PC-3 (cell line): Measurements from ENCODE around the gene ZNFX1. TPM values are rescaled to one million over a fixed set of nuclear protein-coding genes. Genes with fewer than 3 reads are reported as not detected.

Experiments
- ATAC-seq: fragments of 200-7000 bp; cut with Tn5 transposase; 2 replicates; pipeline ENCODE4 v1.9.1; 2020; ENCODE audit warnings: mild to moderate bottlenecking, moderate library complexity
- BruUV-seq: library from RNA; stranded (reverse); fragments of 400-500 nt; replicated peaks from 2 replicates; lab custom pipeline; 2021; lab: Mats Ljungman, UMichigan
- CTCF ChIA-PET: fragments of 300-600 bp; sonication (Branson Sonifier 250); formaldehyde crosslinking; loops from one replicate; lab custom pipeline; 2022; ENCODE audit warnings: antibody characterized with exemption; lab: Charles Lee
- POLR2A ChIA-PET: fragments of 300-600 bp; sonication (Branson Sonifier 250); formaldehyde crosslinking; loops from one replicate; lab custom pipeline; 2022; ENCODE audit warnings: antibody characterized with exemption; ENCODE audit not compliant: unreplicated experiment; lab: Charles Lee
- DNase-seq: peaks from one replicate; pipeline ENCODE4 v3.0.0-alpha.2; 2015
- H2AFZ ChIP-seq: fragments of 300-600 bp; sonication (generic); 2 replicates; pipeline ENCODE4 v1.6.0; 2016; ENCODE audit warnings: antibody characterized with exemption, low read length
- H3F3A ChIP-seq: fragments of 300-600 bp; sonication (generic); one replicate; pipeline ENCODE4 v1.6.0; 2017; ENCODE audit warnings: antibody characterized with exemption, low read length, control low read depth, mild to moderate bottlenecking; ENCODE audit not compliant: unreplicated experiment
- H3K27ac ChIP-seq: fragments of 300-600 bp; sonication (generic); 2 replicates; pipeline ENCODE4 v1.5.1; 2016; ENCODE audit warnings: mild to moderate bottlenecking, low read length
- H3K27me3 ChIP-seq: fragments of 300-600 bp; sonication (generic); 2 replicates; pipeline ENCODE4 v1.6.1; 2016; ENCODE audit warnings: low read length, mixed read lengths
- H3K36me3 ChIP-seq: fragments of 300-600 bp; sonication (generic); 2 replicates; pipeline ENCODE4 v1.6.1; 2016; ENCODE audit warnings: low read depth, mixed run types, low read length, mixed read lengths
- H3K4me1 ChIP-seq: fragments of 300-600 bp; sonication (generic); 2 replicates; pipeline ENCODE4 v1.5.1; 2016; ENCODE audit warnings: low read length; ENCODE audit not compliant: insufficient read depth
- H3K4me2 ChIP-seq: fragments of 300-600 bp; sonication (generic); 2 replicates; pipeline ENCODE4 v1.6.0; 2016; ENCODE audit warnings: low read length
- H3K4me3 ChIP-seq: fragments of 300-600 bp; sonication (generic); 2 replicates; pipeline ENCODE4 v1.5.1; 2016; ENCODE audit warnings: mild to moderate bottlenecking, low read length, mixed read lengths
- H3K79me2 ChIP-seq: fragments of 300-600 bp; sonication (generic); 2 replicates; pipeline ENCODE4 v1.6.1; 2017; ENCODE audit warnings: low read length, mixed read lengths
- H3K9ac ChIP-seq: fragments of 300-600 bp; sonication (generic); 2 replicates; pipeline ENCODE4 v1.6.0; 2016; ENCODE audit warnings: mild to moderate bottlenecking, low read length
- H3K9me2 ChIP-seq: fragments of 300-600 bp; sonication (generic); replicated peaks from 2 replicates; pipeline ENCODE4 v1.6.1; 2016; ENCODE audit warnings: mixed run types, low read length, mixed read lengths
- H3K9me3 ChIP-seq: fragments of 300-600 bp; sonication (generic); 2 replicates; pipeline ENCODE4 v1.6.1; 2016; ENCODE audit warnings: low read length, mixed read lengths
- H4K20me1 ChIP-seq: fragments of 300-600 bp; sonication (generic); 2 replicates; pipeline ENCODE4 v1.6.1; 2016; ENCODE audit warnings: low read length, mixed read lengths
- EZH2 ChIP-seq: fragments of 300-600 bp; sonication (generic); IDR thresholded peaks from one replicate; pipeline ENCODE4 v1.6.1; 2017; ENCODE audit warnings: antibody characterized with exemption, mild to moderate bottlenecking, low read length; ENCODE audit not compliant: unreplicated experiment
- EZH2phosphoT487 ChIP-seq: fragments of 300-600 bp; sonication (generic); IDR thresholded peaks from 2 replicates; pipeline ENCODE4 v1.6.1; 2018; ENCODE audit warnings: mild to moderate bottlenecking, antibody characterized with exemption, low read length, borderline replicate concordance
- intact Hi-C: fragments of 100-400 bp; cut with micrococcal nuclease; formaldehyde crosslinking; loops from 2 replicates; pipeline ENCODE4 v1.9.0; 2023
- total RNA-seq: library from RNA; depleted of rRNA; stranded (reverse); fragments of >200 nt; gene quantifications from 2 replicates; pipeline ENCODE4 v1.2.3, GENCODE V29; 2014
- TF ChIP-seq, protein P1 (sequence below): fragments of 300-600 bp; sonication (generic); conservative IDR thresholded peaks from 2 replicates; pipeline ENCODE4 v1.5.1; 2017; ENCODE audit warnings: antibody characterized with exemption, low read depth, mild to moderate bottlenecking, low read length

ZNFX1 gene
- total RNA-seq, 1 experiment from 2014 or later = 18.8 TPM

DNA sequence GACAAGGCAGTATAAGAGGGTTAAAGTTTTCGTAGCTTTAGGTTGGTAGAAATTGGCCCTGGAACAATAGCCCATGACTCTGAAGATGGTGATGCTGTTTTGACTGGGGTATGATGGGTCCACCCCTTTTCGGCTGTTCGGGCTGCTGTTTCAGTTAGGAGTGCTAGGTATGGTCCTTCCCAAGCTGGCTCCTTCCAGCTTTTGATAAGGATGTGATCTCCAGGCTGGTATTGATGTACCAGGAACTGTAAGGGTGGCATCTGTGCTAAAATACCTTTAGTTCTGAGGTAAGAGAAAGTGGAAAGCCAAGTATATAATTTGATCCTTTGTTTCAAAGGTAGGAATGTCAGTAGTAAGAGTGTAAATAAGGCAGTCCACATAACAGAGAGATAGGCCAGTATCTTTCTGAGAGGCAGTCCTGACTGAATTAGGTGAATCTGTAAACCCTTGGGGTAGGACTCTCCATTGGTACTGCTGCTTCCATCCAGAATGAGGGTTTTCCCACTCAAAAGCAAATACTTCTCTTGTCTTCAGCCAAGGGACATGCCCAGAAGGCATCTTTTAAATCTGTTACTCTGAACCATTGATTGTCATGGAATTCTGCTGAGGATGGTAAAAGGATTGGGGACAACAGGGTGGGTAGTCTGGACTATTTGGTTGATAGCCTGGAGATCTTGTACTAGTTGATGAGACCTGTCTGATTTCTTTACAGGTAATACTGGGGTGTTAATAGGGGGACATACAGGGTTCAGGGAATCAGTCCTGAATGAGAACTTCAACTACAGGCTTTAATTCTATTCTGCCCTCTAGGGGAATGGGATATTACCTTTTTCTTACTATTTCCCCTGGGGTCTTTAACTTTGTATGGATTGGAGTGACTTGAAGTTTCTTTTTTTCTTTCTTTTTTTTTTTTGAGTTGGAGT lies 6.1 kb upstream of the ZNFX1 start:
- Histone ChIP-seq H3K9ac (no peak overlapping the region), H3K27me3 (no peaks in the 10 kb centered on the region), H3K79me2 (peaks cover 90% of the 10 kb centered on the region), H3K9me3 (peaks cover 36% of the 10 kb centered on the region), H3K27ac (no peak overlapping the region), H4K20me1 (peaks cover 99% of the 10 kb centered on the region), H3K36me3 (peaks cover 100% of the 10 kb centered on the region), H3K9me2 (no peaks in the 10 kb centered on the region), H2AFZ (no peak overlapping the region), H3K4me1 (peaks cover 73% of the 10 kb centered on the region), H3K4me2 (peak overlapping the region; percentile 89), H3F3A (peaks cover 80% of the 10 kb centered on the region), H3K4me3 (peak overlapping the region; percentile 89)
- POLR2A ChIA-PET = interaction anchor here (0.7 kb wide), 1 partner anchor 549 kb away, joined by 3 read pairs; no protein-coding TSS in a partner anchor
- TF ChIP-seq, protein P1, sequence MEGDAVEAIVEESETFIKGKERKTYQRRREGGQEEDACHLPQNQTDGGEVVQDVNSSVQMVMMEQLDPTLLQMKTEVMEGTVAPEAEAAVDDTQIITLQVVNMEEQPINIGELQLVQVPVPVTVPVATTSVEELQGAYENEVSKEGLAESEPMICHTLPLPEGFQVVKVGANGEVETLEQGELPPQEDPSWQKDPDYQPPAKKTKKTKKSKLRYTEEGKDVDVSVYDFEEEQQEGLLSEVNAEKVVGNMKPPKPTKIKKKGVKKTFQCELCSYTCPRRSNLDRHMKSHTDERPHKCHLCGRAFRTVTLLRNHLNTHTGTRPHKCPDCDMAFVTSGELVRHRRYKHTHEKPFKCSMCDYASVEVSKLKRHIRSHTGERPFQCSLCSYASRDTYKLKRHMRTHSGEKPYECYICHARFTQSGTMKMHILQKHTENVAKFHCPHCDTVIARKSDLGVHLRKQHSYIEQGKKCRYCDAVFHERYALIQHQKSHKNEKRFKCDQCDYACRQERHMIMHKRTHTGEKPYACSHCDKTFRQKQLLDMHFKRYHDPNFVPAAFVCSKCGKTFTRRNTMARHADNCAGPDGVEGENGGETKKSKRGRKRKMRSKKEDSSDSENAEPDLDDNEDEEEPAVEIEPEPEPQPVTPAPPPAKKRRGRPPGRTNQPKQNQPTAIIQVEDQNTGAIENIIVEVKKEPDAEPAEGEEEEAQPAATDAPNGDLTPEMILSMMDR = no peak
- TF ChIP-seq EZH2phosphoT487 = no peak
- TF ChIP-seq EZH2 = no peak
- CTCF ChIA-PET = no interaction called here
- intact Hi-C loops = no loop called here
- BruUV-seq = no TSS peak
- DNase-seq (peak; percentile 15), ATAC-seq (0 out of 2 replicates have a peak, but pooled peaks have one; percentile 7)

DNA sequence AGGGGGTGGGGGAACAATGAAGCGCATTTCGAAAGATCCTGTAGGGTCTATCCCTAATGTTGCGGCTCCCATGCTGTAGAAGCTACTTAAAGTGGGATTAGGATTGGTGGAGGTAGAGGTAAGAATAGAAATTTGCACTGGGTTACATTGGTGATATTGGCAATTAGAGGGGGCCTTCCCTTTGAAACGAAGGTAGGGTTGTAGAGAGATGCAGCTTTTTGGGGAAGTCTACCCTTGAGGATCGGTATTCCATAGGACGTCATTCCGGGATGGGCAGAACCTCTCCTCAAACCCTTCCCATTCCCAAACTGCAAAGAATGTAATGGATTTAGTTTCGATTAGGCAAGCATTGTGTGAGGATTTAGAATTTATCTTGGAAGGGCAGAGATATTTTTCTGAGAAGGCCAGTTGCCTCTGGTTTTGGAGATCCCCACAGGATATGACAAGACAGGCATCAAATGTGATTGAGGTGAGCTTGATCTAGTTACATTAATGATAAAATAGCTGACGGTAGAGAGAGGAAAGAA lies 5.4 kb upstream of the ZNFX1 start:
- peaks cover 95% of the 10 kb centered on the region for H4K20me1 ChIP-seq
- H2AFZ ChIP-seq = no peak overlapping the region
- no TSS peak for BruUV-seq
- no peak for DNase-seq
- H3K27me3 ChIP-seq = no peaks in the 10 kb centered on the region
- CTCF ChIA-PET = no interaction called here
- peaks cover 73% of the 10 kb centered on the region for H3F3A ChIP-seq
- no peak overlapping the region for H3K27ac ChIP-seq
- H3K79me2 ChIP-seq = peaks cover 96% of the 10 kb centered on the region
- peaks cover 36% of the 10 kb centered on the region for H3K9me3 ChIP-seq
- H3K4me1 ChIP-seq = peaks cover 66% of the 10 kb centered on the region
- H3K9ac ChIP-seq = no peak overlapping the region
- H3K36me3 ChIP-seq = peaks cover 97% of the 10 kb centered on the region
- POLR2A ChIA-PET = interaction anchor here (0.7 kb wide), 1 partner anchor 550 kb away, joined by 3 read pairs; no protein-coding TSS in a partner anchor
- H3K9me2 ChIP-seq = no peaks in the 10 kb centered on the region
- H3K4me2 ChIP-seq = peak overlapping the region; percentile 89
- TF ChIP-seq, protein P1 = no peak
- TF ChIP-seq EZH2 (no peak), EZH2phosphoT487 (no peak)
- intact Hi-C loops = no loop called here
- ATAC-seq = no peak
- peak overlapping the region; percentile 89 for H3K4me3 ChIP-seq
